NB4 (cell line): Measurements from ENCODE around the gene PAM16.

Source experiments
- DNase-seq: peaks from one replicate; pipeline ENCODE4 v3.0.0; 2010; ENCODE audit warnings: low read depth
- H3K4me3 ChIP-seq: one replicate; pipeline ENCODE4 v1.5.1; 2011; ENCODE audit warnings: mild to moderate bottlenecking, low read depth, low read length, moderate library complexity
- MAX ChIP-seq: IDR thresholded peaks from 2 replicates; pipeline ENCODE4 v1.6.1; 2011; ENCODE audit warnings: low read depth, low read length
- MYC ChIP-seq: IDR thresholded peaks from 2 replicates; pipeline ENCODE4 v1.6.1; 2011; ENCODE audit warnings: low read depth, low read length
- POLR2A ChIP-seq: IDR thresholded peaks from 2 replicates; pipeline ENCODE4 v1.6.1; 2011; ENCODE audit warnings: mild to moderate bottlenecking; ENCODE audit not compliant: insufficient read length; ENCODE audit errors: extremely low read depth
- TF ChIP-seq, protein P1 (sequence below): IDR thresholded peaks from one replicate; pipeline ENCODE4 v1.5.1; 2012; ENCODE audit warnings: low read depth, low read length

The PAM16 gene

DNA sequence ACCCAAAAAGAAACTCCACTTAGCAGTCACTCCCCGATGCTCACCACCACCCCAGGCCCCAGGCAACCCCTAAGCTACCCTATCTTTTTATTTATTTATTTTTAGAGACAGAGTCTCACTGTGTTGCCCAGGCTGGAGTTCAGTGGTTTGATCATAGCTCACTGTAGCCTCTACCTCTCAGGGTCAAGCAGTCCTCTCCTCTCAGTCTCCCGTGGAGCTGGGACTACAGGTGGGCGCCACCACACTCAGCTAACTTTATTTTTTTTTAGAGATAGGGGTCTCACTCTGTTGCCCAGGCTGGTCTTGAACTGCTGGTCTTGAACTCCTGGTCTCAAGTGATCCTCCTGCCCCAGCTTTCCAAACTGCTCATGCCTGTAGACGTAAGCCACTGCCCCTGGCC is 49.9 kb downstream of the PAM16 start:
- TF ChIP-seq, protein P1, sequence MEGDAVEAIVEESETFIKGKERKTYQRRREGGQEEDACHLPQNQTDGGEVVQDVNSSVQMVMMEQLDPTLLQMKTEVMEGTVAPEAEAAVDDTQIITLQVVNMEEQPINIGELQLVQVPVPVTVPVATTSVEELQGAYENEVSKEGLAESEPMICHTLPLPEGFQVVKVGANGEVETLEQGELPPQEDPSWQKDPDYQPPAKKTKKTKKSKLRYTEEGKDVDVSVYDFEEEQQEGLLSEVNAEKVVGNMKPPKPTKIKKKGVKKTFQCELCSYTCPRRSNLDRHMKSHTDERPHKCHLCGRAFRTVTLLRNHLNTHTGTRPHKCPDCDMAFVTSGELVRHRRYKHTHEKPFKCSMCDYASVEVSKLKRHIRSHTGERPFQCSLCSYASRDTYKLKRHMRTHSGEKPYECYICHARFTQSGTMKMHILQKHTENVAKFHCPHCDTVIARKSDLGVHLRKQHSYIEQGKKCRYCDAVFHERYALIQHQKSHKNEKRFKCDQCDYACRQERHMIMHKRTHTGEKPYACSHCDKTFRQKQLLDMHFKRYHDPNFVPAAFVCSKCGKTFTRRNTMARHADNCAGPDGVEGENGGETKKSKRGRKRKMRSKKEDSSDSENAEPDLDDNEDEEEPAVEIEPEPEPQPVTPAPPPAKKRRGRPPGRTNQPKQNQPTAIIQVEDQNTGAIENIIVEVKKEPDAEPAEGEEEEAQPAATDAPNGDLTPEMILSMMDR: no peak
- no peak for TF ChIP-seq MYC
- no peak for TF ChIP-seq POLR2A
- TF ChIP-seq MAX: no peak
- no peak for DNase-seq

DNA sequence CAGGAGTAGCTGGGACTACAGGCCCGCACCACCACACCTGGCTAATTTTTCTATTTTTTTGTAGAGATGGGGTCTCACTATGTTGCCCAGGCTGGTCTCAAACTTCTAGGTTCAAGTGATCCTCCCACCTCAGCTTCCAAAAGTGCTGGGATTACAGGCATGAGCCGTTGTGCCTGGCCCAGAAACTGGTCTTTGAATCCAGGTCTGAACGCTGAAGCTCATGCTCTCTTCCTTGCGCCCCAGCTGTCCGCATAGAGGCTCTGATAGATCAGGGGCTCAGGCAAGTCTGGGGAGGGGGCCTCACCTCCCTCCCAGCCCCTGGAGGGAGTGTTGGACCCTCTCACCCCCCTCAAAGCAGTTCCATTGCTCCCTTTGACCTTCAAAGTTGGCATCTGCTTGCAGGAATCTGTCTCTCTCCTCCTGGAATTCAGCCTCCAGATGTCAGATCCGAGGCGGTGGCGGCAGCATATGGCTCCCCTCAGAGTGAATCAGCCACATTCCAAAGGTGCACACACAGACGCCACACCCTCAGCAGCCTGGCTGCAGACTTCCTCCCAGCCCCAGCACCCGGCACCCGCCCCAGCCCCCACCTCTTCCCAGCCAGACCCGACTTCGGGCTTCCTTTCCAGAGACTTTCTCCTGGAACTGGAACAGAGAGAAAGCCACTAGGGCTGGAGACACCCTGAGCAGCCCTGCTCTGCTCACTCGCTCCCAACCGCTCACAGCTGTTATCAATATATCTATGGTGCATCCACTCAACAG is 52.2 kb downstream of the PAM16 start:
- H3K4me3 ChIP-seq: no peak overlapping the region
- DNase-seq: no peak

More for the DNA sequence above, 49.9 kb downstream of the PAM16 start:
- H3K4me3 ChIP-seq: no peak overlapping the region

DNA sequence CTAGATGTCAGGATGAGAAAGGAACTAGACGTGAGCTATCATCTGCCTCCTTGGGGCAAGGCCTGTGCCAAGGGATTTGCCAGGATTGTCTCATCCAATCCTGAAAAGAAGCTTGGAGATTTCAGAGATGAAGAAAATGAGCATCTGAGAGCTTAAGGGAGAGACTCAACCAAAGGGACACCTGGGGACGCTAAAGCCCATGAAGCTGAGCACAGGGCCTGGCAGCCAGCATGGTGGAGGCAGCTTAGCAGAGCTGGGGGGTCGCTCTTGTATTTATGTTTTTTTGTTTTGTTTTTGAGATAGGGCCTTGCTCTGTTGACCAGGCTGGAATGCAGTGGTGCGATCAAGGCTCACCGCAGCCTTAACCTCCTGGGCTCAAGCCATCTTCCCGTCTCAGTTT is 53.6 kb downstream of the PAM16 start:
- no peak overlapping the region for H3K4me3 ChIP-seq
- DNase-seq: no peak
- no peak for TF ChIP-seq POLR2A
- TF ChIP-seq, protein P1: no peak

More for the DNA sequence above, 52.2 kb downstream of the PAM16 start:
- TF ChIP-seq, protein P1: no peak
- TF ChIP-seq MYC (no peak), POLR2A (no peak), MAX (no peak)

DNA sequence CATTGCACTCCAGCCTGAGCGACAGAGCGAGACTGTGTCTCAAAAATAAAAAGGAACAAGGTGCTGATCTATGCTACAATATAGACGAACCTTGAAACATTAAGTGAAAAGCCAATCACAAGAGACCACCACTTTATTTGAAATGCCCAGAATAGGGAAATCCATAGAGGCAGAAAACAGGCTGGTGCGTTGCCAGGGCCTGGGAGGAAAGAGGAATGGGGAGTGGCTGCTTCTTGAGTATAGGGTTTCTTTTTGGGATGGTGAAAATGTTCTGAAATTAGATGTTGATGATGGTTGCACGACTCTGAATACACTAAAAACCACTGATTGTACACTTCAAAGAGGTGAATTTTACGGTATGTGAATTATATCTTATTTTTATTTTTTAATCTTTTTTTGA is 55.5 kb downstream of the PAM16 start:
- no peak overlapping the region for H3K4me3 ChIP-seq
- no peak for DNase-seq
- TF ChIP-seq POLR2A (no peak), MAX (no peak), MYC (no peak)
- TF ChIP-seq, protein P1: no peak

GRCh38 chr16:4293822-4294457 is 57.2 kb downstream of the PAM16 start:
- DNase-seq: no peak
- no peak overlapping the region for H3K4me3 ChIP-seq
- no peak for TF ChIP-seq MYC
- TF ChIP-seq POLR2A: no peak
- no peak for TF ChIP-seq MAX
- TF ChIP-seq, protein P1: no peak
